Spleen (tissue), 11 donors: ENCODE measurements around the gene NLRP13. TPM values are rescaled to one million over a fixed set of nuclear protein-coding genes. Genes with fewer than 3 reads are reported as not detected.

Source experiments
- DNase-seq: peaks from one replicate; pipeline ENCODE4 v3.0.0-alpha.2; 2020
- H3K27ac ChIP-seq, 8 donors: fragments of 200-600 bp; sonication (generic) in 7 of 8; 1 replicate in 4 of 8; 2 replicates in 4 of 8; pipeline versions ENCODE4 v1.5.0 to v1.8.0; 2016 to 2021; ENCODE audit warnings: inconsistent platforms in 4 of 8, mild to moderate bottlenecking in 4 of 8, moderate library complexity in 1 of 8
- H3K27me3 ChIP-seq, 7 donors: fragments of 200-600 bp; sonication (generic) in 6 of 7; replicated peaks in 1 of 7; 1 replicate in 4 of 7; 2 replicates in 3 of 7; pipeline versions ENCODE4 v1.5.0 to v1.8.0; 2016 to 2021; ENCODE audit warnings: inconsistent platforms in 3 of 7, mild to moderate bottlenecking in 1 of 7
- H3K36me3 ChIP-seq, 6 donors: fragments of 200-600 bp; sonication (generic) in 5 of 6; 1 replicate in 4 of 6; 2 replicates in 2 of 6; pipeline versions ENCODE4 v1.5.0 to v1.8.0; 2016 to 2021; ENCODE audit warnings: inconsistent platforms in 2 of 6
- H3K4me1 ChIP-seq, 6 donors: fragments of 200-600 bp; sonication (generic) in 5 of 6; 1 replicate in 3 of 6; 2 replicates in 3 of 6; pipeline versions ENCODE4 v1.5.0 to v1.8.0; 2016 to 2021; ENCODE audit warnings: inconsistent platforms in 3 of 6
- H3K4me3 ChIP-seq, 8 donors: fragments of 200-600 bp; sonication (generic) in 7 of 8; 1 replicate in 4 of 8; 2 replicates in 4 of 8; pipeline versions ENCODE4 v1.5.0 to v1.8.0; 2016 to 2021; ENCODE audit warnings: inconsistent platforms in 4 of 8, mild to moderate bottlenecking in 4 of 8, moderate library complexity in 2 of 8
- H3K9me3 ChIP-seq, 8 donors: fragments of 200-600 bp; sonication (generic) in 7 of 8; 1 replicate in 4 of 8; 2 replicates in 4 of 8; pipeline versions ENCODE4 v1.5.0 to v1.8.0; 2016 to 2021; ENCODE audit warnings: inconsistent platforms in 4 of 8
- CTCF ChIP-seq, 11 experiments: fragments of 200-600 bp in 7 of 11; fragments of 450-650 bp in 4 of 11; sonication (generic) in 4 of 11; IDR thresholded peaks in 8 of 11; conservative IDR thresholded peaks in 3 of 11; 1 replicate in 7 of 11; 2 replicates in 4 of 11; pipeline versions ENCODE4 v1.4.0 to v1.8.0; 2016 to 2021; ENCODE audit warnings: antibody characterized with exemption in 11 of 11, inconsistent platforms in 4 of 11, mild to moderate bottlenecking in 1 of 11
- POLR2A ChIP-seq, 3 donors: fragments of 450-650 bp; IDR thresholded peaks; one replicate each; pipeline ENCODE4 v1.5.1; 2017; ENCODE audit warnings: antibody characterized with exemption in 3 of 3, mild to moderate bottlenecking in 1 of 3
- POLR2AphosphoS5 ChIP-seq, 3 donors: sonication (generic); formaldehyde crosslinking; IDR thresholded peaks; one replicate each; pipeline ENCODE4 v1.5.1; 2017; ENCODE audit warnings: antibody characterized with exemption in 3 of 3
- WGBS, 5 donors: extraction: QIAGEN DNeasy Blood & Tissue Kit in 3 of 5; methylation state at CpG; one replicate each; pipeline versions ENCODE4 v1.1.5 to v1.1.7; 2013 to 2018; 5-methylcytosine and 5-hydroxymethylcytosine counted together
- intact Hi-C: fragments of 100-400 bp; cut with DNase I; formaldehyde crosslinking; loops from one replicate; pipeline ENCODE4 v1.15.0; 2023; ENCODE audit warnings: low total_unique reads
- polyA plus RNA-seq, 3 donors: library from polyadenylated mRNA; stranded (reverse); fragments of 200-250 nt; gene quantifications; one replicate each; pipeline ENCODE4 v1.2.1, GENCODE V29; 2013
- total RNA-seq, 7 donors: library from RNA; depleted of rRNA in 3 of 7; stranded (reverse); fragments of >200 nt in 3 of 7; fragmentation: NEBNext Ultra II Directional in 4 of 7; extraction: Animal tissue kit (Norgen Biotek cat#: 25700) in 4 of 7; gene quantifications; one replicate each; pipeline versions ENCODE4 v1.1.0 to v1.2.1, GENCODE V29; 2016 to 2021
- donor health status: healthy with polysubstance abuse.
- donor health status: DM: no; HTN: no; CAD: no; lungs with moderate emphysema.
- donor health status: DM: no; HTN: no; CAD: no.
- donor health status: Bipolar disorder and iron deficiency.
- donor health status: healthy.
- donor health status: DM: no; HTN: no; CAD: no.
- donor health status: DM: yes; HTN: yes; CAD: no.

NLRP13 gene
- total and polyA plus RNA-seq, 10 donors = not detected

GRCh38 chr19:55882626-55883025 is 49.5 kb downstream of the NLRP13 start:
- no peaks in the 10 kb centered on the region for H3K4me1 ChIP-seq
- H3K27ac ChIP-seq = no peak overlapping the region
- 72 to 90% (median 75%) methylated on average over 4 of the region's 4 CpGs for WGBS, 5 donors
- no peak overlapping the region for H3K4me3 ChIP-seq
- TF ChIP-seq POLR2AphosphoS5 (IDR thresholded peaks at IDR 0.05) (no peak), POLR2A (IDR thresholded peaks at IDR 0.05) (no peak), CTCF (IDR thresholded peaks at IDR 0.05 in 8 of 11, conservative IDR thresholded peaks at IDR 0.05 in 3 of 11) (no peak)
- H3K9me3 ChIP-seq = peaks cover 0 to 51% (median 23%) of the 10 kb centered on the region in 8 donors
- H3K36me3 ChIP-seq = no peaks in the 10 kb centered on the region
- H3K27me3 ChIP-seq = peaks cover 0 to 15% (median 0%) of the 10 kb centered on the region in 7 donors
- no peak for DNase-seq
- intact Hi-C loops = no loop called here

GRCh38 chr19:55877211-55877610 is 54.9 kb downstream of the NLRP13 start:
- DNase-seq = no peak
- H3K36me3 ChIP-seq = no peaks in the 10 kb centered on the region
- H3K9me3 ChIP-seq = peaks cover 0 to 69% (median 28%) of the 10 kb centered on the region in 8 donors
- TF ChIP-seq POLR2A (IDR thresholded peaks at IDR 0.05) (no peak), POLR2AphosphoS5 (IDR thresholded peaks at IDR 0.05) (no peak), CTCF (IDR thresholded peaks at IDR 0.05 in 8 of 11, conservative IDR thresholded peaks at IDR 0.05 in 3 of 11) (no peak)
- H3K27ac ChIP-seq = no peak overlapping the region
- H3K27me3 ChIP-seq = no peaks in the 10 kb centered on the region
- H3K4me3 ChIP-seq = no peak overlapping the region
- intact Hi-C loops = no loop called here
- WGBS, 5 donors = 56 to 69% (median 61%) methylated on average over 3 of the region's 3 CpGs
- H3K4me1 ChIP-seq = no peaks in the 10 kb centered on the region

- no peak for DNase-seq
- no peaks in the 10 kb centered on the region for H3K36me3 ChIP-seq
- 82 to 89% (median 86%) methylated on average over 11 of the region's 11 CpGs for WGBS, 5 donors
- H3K9me3 ChIP-seq = peaks cover 0 to 37% (median 12%) of the 10 kb centered on the region in 8 donors
- no peaks in the 10 kb centered on the region for H3K27me3 ChIP-seq
- intact Hi-C loops = no loop called here
- no peaks in the 10 kb centered on the region for H3K4me1 ChIP-seq
- no peak overlapping the region for H3K27ac ChIP-seq
- H3K4me3 ChIP-seq = no peak overlapping the region
- TF ChIP-seq POLR2A (IDR thresholded peaks at IDR 0.05) = no peak
- TF ChIP-seq CTCF (IDR thresholded peaks at IDR 0.05 in 8 of 11, conservative IDR thresholded peaks at IDR 0.05 in 3 of 11) = no peak
- no peak for TF ChIP-seq POLR2AphosphoS5 (IDR thresholded peaks at IDR 0.05)
These were observed 61.4 kb downstream of the NLRP13 start for GRCh38 chr19:55870736-55871135.

GRCh38 chr19:55867101-55867500 is 65.0 kb downstream of the NLRP13 start:
- no peak overlapping the region for H3K27ac ChIP-seq
- TF ChIP-seq POLR2A (IDR thresholded peaks at IDR 0.05) = no peak
- TF ChIP-seq POLR2AphosphoS5 (IDR thresholded peaks at IDR 0.05) = no peak
- no peak for TF ChIP-seq CTCF (IDR thresholded peaks at IDR 0.05 in 8 of 11, conservative IDR thresholded peaks at IDR 0.05 in 3 of 11)
- H3K27me3 ChIP-seq = no peaks in the 10 kb centered on the region
- no peak overlapping the region for H3K4me3 ChIP-seq
- H3K9me3 ChIP-seq = peaks cover 0 to 53% (median 19%) of the 10 kb centered on the region in 8 donors
- 74 to 96% (median 89%) methylated on average over 4 to 7 of the region's 7 CpGs for WGBS, 5 donors
- H3K36me3 ChIP-seq = no peaks in the 10 kb centered on the region
- no peak for DNase-seq
- H3K4me1 ChIP-seq = no peaks in the 10 kb centered on the region
- intact Hi-C loops = no loop called here
